HG02642 (cell line): ENCODE data around the gene CACNA2D3.

Source experiments
- ATAC-seq: cut with Tn5 transposase; IDR thresholded peaks from one replicate; pipeline ENCODE4 v1.9.1; 2021; ENCODE audit warnings: mild to moderate bottlenecking; ENCODE audit not compliant: unreplicated experiment, poor library complexity

CACNA2D3 gene

DNA sequence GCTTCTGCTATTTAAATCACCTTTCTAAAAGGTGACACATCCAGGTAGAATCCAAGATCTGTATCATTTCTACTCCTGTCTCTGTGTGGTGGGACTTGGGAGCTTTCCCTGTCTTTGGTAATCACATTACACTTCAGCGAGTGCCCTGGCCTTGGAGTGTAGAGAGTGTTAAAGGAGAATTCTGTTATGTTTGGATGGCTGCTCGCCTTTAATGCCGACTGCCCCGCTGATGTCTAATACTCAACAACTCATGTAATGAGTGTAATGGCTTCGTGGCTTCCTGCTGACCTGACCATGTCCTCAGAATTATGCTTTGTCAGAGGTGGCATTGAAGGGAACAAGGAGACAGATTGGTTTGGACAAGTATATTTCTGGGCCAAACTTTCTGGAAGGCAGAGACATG, 871.8 kb downstream of the CACNA2D3 start:
- no peak for ATAC-seq

- ATAC-seq: no peak
Observed at GRCh38 chr3:54999159-54999558, 876.8 kb downstream of the CACNA2D3 start.

GRCh38 chr3:54999811-55000210, 877.5 kb downstream of the CACNA2D3 start:
- ATAC-seq: no peak

- ATAC-seq: no peak
Observed at GRCh38 chr3:55000546-55000945, 878.2 kb downstream of the CACNA2D3 start.

DNA sequence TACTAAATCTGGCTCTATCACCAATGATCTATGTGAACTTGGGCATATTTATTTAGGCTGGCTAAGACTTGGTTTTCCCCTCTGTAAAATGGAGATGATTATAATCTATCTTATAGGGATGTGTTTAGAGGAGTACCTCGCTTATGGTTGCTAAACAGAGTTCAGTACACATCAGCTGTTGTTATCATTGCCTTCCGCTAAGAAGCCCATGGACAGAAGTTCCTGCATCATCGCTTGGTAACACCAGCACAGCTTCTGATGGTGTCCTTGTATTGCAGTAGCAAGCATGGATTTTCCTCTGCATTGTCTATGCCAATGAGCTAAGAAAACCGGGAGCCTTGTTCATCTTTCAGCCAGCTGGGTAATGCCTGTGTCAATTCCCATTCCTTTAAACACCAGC, 878.6 kb downstream of the CACNA2D3 start:
- ATAC-seq: no peak

- no peak for ATAC-seq
Observed at GRCh38 chr3:55002416-55002930, 880.1 kb downstream of the CACNA2D3 start.

DNA sequence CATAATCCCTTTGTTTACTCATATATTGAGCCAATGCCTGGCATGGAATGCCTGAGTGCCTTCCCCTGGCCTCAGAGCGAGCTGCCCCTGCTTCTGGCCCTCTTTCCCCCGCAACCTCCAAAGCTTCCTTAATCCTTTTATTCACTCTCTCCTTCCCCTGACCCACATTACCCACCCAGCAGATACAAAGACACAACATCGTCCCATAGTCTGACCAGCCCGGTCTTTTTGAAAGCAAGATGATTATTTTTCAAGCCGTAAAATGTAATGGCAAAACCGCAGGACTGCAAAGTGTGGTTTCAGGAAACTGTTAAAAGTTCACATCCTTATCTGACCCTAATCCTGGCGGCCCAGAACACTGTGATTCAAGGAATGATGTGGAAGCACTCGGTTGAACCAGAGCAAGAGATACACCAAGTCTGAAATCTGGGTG, 883.9 kb downstream of the CACNA2D3 start:
- no peak for ATAC-seq

- ATAC-seq: no peak
Observed at GRCh38 chr3:55007971-55008370, 885.6 kb downstream of the CACNA2D3 start.

DNA sequence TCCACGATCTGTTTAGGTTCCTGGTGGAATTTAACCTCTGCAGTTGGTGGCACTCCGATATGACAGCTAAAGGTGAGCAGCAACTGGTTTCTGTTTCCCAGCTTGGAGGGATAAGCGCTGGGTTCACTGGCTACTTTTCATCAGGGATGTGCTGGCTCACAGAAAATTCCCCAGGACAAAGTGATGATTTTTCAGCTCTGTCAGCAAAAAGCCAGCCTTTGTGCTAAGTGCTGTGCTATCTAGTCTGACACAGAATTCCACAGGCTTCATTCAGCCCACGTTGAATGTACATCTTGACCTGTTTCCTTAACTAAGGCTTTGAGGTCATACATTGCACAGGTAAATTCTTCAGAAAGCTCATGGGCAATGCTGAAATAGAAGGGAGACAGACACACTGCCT, 887.0 kb downstream of the CACNA2D3 start:
- ATAC-seq: no peak

DNA sequence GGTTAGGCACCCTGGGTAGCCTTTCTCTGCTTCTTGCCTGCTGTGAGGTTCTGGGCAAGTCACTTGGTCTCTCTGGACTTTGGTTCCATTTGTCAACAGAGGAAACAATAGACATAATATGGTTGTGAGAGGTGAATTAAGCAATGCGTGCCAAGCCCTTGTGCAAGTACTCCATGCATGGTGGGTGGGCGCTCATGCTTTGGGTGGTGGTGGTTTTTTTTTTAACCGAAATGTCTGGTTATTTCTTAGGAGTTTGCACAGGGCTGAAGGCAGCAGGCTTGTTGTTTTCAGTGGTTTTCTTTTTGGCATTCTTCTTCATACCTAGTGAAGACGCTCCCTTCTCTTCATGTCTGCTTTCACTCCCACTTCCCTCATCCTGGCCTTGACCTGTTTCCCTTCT, 889.7 kb downstream of the CACNA2D3 start:
- no peak for ATAC-seq

DNA sequence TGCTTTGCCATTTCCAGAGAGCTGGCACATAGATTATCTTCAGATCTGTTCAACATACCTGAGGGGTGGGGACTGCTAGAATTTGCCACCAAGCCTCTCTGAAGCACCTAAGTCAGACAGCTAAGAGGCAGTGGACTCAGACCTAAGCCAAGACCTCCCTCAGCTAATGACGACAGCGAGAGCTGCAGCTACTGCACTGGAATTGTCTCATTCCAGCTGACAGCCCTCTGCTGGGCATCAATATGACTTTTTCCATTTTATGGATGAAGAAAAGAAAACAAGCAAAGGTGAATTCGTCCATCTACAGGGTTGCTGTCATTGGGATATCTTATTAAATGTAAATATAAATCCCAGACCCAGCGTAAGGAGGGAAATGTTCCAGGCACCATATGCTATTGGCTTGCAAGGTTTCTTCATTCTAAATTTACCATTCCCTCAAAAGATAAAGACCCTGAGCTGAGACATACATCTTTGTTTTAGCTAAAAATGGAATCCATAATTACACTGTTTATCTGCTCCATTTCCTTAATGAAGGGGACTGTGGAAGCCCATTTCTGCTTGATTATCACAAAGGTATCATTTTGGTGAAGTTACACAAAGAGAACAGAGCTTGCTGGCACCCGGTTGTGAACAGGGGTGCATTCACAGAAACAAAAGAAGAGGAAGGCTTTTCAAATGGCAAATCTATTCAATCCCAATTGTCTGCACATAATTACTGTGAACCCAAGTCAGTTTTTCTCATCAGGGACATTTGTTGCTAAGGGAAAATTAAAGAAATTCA, 891.0 kb downstream of the CACNA2D3 start:
- no peak for ATAC-seq

GRCh38 chr3:55014081-55014480, 891.7 kb downstream of the CACNA2D3 start:
- ATAC-seq: no peak

GRCh38 chr3:55014906-55015305, 892.6 kb downstream of the CACNA2D3 start:
- no peak for ATAC-seq

DNA sequence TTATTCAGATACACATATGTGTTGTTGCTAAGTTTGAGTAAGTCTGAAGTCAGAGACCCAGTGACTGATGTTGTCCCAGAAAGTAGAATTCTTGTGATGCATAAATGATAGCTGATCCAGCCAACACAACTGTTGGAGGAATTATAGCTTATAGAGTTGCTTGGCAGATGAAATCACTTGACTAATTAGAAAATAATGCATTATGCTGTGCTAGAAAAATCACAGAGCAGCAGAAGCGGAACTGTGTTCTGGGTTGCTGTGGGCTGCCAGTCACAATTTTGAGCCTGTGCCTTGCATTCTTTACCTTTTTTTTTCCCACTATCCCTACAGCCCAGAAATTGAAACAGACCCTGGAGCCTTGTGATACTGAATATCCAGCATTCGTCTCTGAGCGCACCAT, 895.5 kb downstream of the CACNA2D3 start:
- no peak for ATAC-seq

DNA sequence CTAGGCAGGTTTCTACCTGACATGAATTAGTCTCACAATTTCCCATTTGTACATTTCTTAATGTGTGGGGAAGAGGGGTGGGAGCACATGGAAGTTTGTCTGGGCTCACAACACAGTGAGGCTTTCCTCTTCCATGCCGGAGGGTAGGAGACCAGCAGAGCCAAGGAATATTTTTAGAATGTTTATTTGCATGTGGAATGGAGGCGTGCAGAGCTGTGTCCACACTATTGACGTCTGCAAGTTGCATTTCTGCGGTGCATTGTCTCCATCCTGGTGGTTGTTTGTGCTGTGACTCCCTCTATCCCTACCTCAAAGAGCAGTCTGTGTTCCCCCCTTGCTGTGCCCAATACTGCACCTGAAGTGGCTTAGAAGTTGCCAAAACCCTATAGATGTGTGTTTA, 908.6 kb downstream of the CACNA2D3 start:
- no peak for ATAC-seq

DNA sequence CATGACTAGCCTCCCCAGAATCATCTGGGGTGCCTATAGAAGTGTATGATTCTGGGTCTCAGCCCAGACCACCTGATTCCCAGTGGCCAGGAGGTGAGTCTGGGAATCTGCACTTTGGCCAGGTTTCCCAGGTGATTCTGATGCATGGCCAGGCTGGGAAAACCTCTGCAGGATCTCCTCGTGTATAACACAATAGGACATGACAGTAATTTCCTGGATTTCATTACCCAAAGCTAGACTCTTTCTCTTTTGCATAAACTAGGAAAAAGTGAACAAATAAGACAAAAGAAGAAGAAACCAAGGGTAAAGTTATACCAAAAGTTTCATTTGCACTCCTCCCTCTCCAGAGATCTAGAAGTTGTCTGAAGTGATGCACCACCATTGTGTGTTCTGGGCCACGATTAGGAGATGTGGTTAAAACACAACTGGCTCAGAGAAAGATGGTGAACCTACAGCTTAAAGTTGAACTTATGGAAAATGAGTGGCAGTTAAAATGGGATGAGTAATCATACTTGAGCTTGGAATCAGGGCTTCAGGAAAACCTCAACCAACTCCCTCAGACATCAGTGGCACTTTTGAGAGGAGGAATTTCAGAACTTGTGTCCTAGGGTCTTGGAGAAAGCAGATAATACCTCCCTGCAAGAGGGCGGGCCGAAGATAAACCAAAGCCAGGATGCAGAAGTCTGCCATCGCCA, 914.7 kb downstream of the CACNA2D3 start:
- ATAC-seq: no peak

DNA sequence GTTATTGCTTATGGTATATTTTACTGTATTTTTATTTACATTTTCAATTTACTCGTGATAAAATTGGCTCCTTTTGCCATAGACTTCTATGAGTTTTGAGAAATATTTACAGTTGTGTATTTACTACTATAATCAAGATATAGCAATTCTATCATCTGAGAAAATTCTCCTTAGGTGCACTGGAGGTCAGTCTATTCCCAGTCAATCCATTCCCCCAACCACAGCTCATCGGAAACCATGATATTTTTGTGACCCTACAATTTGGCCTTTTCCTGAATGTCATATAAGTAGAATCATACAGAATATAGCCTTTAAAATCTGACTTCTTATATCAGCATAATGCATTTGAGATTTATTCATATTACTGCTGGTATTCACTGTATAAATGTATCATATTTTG, 920.2 kb downstream of the CACNA2D3 start:
- ATAC-seq: no peak

- ATAC-seq: no peak
Observed at GRCh38 chr3:55044486-55044885, 922.1 kb downstream of the CACNA2D3 start.

DNA sequence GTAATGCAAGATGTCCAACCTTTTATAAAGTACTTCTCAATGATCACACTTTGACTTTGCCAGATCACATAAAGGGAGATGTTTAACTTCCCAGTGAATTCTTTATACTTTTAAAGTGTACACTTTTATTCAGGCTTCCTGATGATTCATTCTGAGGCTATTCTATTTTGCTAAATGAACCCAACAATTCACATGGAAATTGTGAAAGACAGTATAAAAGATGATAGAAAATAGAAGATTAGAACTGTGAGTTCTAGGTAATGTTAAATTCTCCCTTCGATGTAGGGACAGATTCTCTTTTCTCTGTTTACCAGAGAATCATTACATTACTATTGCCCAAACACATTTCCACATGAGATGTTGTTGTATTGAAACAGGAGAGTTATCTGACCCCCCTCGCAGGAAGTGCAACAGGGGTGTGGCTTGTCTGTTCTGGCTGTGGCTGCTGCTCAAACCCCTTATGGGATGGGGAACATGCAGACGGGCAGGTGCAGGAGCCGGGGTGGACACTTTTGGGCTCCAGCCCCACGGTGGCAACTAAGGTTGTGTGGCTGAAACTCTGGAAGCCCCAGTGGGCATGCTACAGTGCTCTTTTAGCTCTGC, 936.8 kb downstream of the CACNA2D3 start:
- ATAC-seq: no peak

- ATAC-seq: no peak
Observed at GRCh38 chr3:55060896-55061719, 938.8 kb downstream of the CACNA2D3 start.

GRCh38 chr3:55061720-55062034, 939.3 kb downstream of the CACNA2D3 start:
- no peak for ATAC-seq
